GM18868 (cell line): Measurements from ENCODE around the gene C12orf76.
"Not testable (repeated sequence)": the region's sequence is repeated elsewhere in the genome, so short reads cannot be mapped to it uniquely, and the experiment has no call there.

ENCODE experiments used
- ATAC-seq: cut with Tn5 transposase; IDR thresholded peaks from one replicate; pipeline ENCODE4 v1.9.1; 2021; ENCODE audit warnings: mild to moderate bottlenecking, moderate library complexity; ENCODE audit not compliant: unreplicated experiment

The C12orf76 gene

GRCh38 chr12:110065540-110065939, 17.2 kb upstream of the C12orf76 start:
- peak; percentile 62 for ATAC-seq

- ATAC-seq = no peak
These were observed 13.9 kb upstream of the C12orf76 start for GRCh38 chr12:110062241-110062640.

GRCh38 chr12:110059651-110060000, 11.3 kb upstream of the C12orf76 start:
- ATAC-seq = no peak

DNA sequence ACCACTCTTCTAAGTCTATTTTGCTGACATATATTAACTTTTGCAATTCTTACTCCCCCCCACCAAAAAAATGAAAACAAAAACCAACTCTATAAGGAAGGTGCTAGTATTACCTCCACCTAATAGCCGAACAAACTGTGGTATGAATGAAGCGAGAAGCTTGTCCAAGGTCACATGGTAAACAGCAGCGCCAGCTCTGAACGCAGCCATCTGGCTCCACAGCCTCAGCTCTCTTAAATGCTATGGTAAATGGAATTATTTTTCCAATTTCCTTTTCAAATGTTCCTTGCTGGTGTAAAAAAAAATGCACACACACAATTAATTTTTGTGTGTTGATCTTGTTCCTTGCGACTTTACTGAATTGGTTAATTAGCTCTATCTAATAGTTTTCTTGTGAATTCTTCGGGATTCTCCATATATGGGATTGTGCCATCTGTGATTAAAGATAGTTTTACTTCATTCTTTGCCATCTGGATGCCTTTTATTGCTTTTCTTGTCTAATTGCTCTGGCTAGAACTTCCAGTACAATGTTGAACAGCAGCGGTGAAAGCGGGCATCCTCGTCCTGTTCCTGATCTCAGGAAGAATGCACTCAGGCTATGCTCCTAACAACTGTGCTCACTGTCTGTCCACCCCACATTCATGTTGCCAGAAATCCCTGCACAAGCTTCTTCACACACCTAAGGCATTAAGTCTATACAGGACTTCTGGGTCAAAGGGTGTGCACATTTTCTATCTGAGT, 10.7 kb upstream of the C12orf76 start:
- no peak for ATAC-seq

DNA sequence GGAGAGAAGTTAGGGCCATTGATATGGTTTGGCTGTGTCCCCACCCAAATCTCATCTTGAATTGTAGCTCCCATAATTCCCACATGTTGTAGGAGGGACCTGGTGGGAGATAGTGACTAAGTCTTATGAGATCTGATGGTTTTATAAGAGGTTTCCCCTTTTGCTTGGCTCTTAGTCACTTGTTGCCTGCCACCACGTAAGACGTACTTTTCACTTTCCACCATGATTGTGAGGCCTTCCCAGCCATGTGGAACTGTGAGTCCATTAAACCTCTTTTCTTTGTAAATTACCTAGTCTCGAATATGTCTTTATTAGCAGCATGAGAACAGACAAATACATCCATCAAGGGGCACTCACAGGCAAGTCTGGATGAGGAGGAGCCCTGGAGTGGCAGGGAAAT, 8.3 kb upstream of the C12orf76 start:
- not testable (repeated sequence) for ATAC-seq

DNA sequence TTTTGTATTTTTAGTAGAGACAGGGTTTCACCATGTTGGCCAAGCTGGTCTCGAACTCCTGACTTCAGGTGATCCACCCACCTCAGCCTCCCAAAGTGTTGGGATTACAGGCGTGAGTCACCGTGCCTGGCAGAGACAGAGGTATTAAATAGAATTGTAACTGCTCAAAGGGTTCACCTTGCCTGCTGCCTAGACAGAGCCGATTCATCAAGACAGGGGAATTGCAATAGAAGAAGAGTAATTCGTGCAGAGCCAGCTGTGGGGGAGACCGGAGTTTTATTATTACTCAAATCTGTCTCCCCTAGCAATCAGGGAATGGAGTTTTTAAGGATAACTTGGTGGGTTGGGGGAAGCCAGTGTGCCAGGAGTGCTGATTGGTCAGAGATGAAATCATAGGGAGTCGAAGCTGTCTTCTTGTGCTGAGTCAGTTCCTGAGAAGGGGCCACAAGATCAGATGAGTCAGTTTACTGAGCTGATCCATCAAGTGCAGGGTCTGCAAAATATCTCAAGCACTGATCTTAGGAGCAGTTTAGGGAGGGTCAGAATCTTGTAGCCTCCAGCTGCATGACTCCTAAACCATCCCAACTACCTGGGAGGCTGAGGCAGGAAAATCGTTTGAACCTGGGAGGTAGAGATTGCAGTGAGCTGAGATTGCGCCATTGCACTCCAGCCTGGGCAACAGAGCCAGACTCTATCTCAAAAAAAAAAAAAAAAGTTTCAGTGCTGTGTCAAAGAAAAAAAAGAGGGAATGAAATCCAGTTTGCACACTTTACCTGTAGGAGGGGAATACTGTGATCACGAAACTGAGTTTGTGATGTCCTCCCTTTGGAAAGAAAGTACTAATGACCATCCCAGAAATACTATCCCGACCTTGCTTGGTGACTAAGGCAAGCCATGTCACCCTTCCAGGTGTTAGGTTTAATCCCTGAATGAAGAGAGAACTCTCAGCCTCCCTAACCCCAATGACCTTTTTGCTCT, 7.3 kb upstream of the C12orf76 start:
- ATAC-seq = not testable (repeated sequence)

DNA sequence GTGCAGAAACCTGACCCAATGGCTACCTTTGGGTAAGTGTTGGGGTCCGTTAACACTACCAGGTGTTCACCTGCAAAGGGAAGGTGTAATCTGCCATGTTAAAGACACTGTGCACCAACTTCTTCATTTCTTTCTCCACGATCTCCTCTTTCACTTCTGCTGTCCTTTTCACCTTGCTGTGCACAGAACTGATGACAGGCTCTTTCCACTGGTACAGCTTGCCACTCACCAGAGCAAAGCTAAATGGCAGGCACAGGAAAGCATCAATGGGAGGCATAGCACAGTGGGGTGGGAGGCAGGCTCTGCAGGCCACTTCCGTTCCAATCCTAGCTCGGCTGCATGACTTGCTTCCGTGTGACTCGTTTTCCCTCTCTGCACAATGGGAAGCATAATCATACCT, 2.6 kb upstream of the C12orf76 start:
- ATAC-seq = no peak

GRCh38 chr12:110049666-110050065, 1.3 kb upstream of the C12orf76 start:
- not testable (repeated sequence) for ATAC-seq

- ATAC-seq = not testable (repeated sequence)
These were observed 712 bp upstream of the C12orf76 start for GRCh38 chr12:110049034-110049433.

GRCh38 chr12:110047297-110047940, 903 bp downstream of the C12orf76 start:
- no peak for ATAC-seq

GRCh38 chr12:110046451-110047187, 1.7 kb downstream of the C12orf76 start:
- ATAC-seq = no peak

DNA sequence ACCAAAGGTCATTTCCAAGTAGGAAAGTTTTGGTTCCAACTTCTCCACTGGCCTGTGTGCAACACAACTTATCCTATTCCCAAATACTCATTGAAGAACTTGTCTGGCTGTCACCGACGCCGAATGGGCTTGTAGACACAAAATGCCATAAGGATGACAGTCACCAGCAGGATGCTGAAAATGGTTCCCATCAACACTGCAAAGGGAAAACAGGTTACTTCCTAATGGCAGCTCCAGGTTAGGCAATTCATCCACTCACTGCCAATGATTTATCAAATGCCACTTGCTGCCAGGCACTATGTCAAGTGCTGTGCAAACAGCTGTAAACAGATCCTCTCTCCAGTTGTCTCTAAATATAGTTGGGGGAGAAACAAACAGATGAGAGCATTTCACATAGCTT, 6.1 kb downstream of the C12orf76 start:
- no peak for ATAC-seq

DNA sequence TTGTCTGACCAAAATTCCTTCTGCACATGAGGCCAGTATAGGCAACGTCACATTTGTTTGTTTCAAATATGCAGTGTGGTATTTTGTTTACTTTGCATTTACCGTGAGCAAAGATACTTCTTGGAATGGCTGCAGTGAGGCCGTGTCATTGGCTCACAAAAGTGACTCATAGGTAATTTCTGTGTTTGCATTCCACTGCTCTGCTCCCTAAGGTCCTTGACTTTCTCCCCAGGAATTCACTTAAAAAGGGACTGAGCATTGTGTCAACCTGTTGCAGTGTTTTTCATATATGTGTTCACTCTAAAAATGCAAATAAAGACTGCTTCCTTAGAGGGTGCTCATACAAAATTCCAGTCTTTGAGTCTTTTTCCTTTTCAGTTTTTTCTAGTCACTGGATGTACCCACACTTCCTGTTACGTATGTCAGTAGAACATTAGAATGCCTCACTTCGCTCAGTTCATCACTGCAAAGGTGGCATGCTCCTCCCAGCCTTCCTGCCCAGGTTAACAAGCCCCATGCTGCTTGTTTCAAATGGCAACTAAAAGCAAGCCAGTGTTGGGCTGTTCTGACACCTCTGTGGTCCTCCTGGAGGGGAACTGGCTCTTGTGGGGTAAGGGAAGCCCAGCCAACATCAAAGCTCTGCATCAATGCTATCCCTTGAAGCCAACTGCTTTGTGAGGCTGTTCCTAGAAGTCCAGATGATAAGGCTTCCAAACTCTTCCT, 9.1 kb downstream of the C12orf76 start:
- no peak for ATAC-seq

- no peak for ATAC-seq
These were observed 9.6 kb downstream of the C12orf76 start for GRCh38 chr12:110038741-110039084.

- no peak for ATAC-seq
These were observed 11.0 kb downstream of the C12orf76 start for GRCh38 chr12:110037315-110037714.

GRCh38 chr12:110035534-110036104, 12.7 kb downstream of the C12orf76 start:
- no peak for ATAC-seq

GRCh38 chr12:110033888-110034287, 14.4 kb downstream of the C12orf76 start:
- ATAC-seq = no peak

GRCh38 chr12:110029290-110029815, 19.0 kb downstream of the C12orf76 start:
- no peak for ATAC-seq

- no peak for ATAC-seq
These were observed 20.0 kb downstream of the C12orf76 start for GRCh38 chr12:110028323-110028722.

GRCh38 chr12:110024051-110024450, 24.3 kb downstream of the C12orf76 start:
- ATAC-seq = no peak
